22Rv1 (cell line): ENCODE results near the gene LAMA2.

Source experiments
- H3K27ac ChIP-seq: fragments of 450-650 bp; 2 replicates; pipeline ENCODE4 v1.5.1; 2017
- ZFX ChIP-seq: fragments of 450-650 bp; IDR thresholded peaks from 2 replicates; pipeline ENCODE4 v1.6.1; 2017; ENCODE audit warnings: antibody characterized with exemption, borderline replicate concordance
- TF ChIP-seq, protein P1 (sequence below): fragments of 450-650 bp; IDR thresholded peaks from 2 replicates; pipeline ENCODE4 v1.5.1; 2017; ENCODE audit warnings: mild to moderate bottlenecking

LAMA2 gene

DNA sequence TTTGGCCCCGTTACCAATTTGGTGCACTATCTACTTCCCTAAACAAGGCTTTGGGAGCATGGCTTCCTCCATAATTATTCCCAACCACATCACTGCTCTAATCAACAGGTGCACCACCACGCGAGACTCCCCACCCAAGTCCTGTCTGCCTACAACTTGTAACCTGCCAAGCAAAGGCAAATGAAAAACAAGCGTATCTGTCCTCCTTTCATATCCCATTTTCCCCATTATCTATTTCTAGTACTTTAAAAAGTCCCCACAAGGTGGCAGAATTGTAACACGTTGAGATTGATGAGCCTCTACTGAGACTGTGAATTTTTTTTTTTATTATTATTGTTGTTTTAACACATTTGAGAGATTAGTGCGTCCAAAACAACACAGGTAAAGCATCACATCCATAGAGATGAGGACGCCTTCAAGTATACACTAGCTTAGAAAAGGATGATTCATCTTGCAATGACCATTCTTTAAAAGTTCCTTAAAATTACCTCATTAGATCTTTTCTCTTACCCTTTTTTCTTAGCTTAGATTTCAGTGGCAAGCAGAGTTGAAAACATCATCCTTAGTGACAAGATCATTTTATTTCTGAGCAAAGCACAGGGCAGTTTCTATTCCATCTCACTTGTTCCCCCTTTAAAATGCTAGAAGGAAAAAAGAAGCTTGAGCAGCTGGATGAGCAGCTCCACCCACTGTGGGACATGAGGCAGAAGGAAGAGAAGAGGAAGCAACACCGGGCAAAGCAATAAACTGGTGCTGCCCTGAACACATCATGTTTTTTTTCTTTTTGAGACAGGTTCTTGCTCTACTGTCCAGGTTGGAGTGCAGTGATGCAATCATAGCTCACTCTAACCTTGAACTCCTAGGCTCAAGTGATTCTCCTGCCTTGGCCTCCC is 616.3 kb downstream of the LAMA2 start:
- H3K27ac ChIP-seq: no peak overlapping the region
- TF ChIP-seq, protein P1, sequence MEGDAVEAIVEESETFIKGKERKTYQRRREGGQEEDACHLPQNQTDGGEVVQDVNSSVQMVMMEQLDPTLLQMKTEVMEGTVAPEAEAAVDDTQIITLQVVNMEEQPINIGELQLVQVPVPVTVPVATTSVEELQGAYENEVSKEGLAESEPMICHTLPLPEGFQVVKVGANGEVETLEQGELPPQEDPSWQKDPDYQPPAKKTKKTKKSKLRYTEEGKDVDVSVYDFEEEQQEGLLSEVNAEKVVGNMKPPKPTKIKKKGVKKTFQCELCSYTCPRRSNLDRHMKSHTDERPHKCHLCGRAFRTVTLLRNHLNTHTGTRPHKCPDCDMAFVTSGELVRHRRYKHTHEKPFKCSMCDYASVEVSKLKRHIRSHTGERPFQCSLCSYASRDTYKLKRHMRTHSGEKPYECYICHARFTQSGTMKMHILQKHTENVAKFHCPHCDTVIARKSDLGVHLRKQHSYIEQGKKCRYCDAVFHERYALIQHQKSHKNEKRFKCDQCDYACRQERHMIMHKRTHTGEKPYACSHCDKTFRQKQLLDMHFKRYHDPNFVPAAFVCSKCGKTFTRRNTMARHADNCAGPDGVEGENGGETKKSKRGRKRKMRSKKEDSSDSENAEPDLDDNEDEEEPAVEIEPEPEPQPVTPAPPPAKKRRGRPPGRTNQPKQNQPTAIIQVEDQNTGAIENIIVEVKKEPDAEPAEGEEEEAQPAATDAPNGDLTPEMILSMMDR: peak; percentile 77
- no peak for TF ChIP-seq ZFX

DNA sequence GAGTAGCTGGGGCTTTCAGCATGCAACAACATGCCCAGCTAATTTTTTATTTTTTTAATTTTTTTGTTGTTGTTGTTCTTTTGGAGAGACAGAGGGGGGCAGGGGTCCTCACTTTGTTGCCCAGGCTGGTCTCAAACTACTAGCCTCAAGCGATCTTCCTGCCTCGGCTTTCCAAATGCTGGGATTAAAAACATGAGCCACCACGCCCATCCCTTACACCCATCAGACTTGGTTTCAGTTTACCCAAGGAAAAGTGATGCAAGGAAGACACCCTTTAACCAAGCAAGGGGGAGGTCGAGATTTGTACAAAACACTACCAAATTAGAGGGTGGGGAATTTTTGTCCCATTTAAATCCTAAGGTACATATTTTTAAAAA is 616.9 kb downstream of the LAMA2 start:
- no peak overlapping the region for H3K27ac ChIP-seq
- TF ChIP-seq, protein P1: no peak
- no peak for TF ChIP-seq ZFX

DNA sequence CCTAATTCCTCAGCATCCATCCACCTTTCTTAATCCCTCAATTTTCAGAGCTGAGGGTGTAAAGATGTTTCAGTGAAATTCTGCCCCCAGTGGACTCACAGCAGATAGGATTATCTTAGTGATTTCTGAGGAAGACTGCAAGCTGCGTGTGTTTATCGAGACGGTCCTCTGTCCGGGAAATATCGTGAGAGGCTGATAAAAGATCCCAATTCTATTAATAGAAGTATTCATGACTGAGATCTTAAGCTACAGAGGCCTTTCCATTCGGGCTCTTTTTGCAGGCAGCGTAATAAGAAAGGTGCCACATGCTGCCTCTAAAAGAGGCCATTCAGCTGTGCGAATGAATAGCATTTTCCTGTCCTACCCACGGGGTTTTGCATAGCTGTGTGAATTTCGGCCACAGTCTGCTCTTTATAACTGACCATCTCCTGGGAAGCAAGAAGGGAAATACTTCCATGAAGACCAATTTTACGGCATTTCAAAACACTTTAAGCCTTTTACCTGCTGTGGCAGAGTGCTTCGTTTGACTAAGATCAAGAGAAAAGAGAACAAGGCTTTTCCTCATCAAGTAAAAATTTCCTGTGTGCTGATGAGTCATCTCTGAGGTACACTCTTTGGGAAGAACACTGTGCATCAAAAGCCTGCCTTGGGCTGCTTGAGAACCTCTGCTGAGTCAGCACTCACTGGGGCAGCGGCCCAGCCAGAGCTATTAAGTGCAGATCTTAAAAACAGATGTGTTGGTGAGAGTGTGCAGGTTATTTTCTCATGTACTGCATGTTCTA is 618.2 kb downstream of the LAMA2 start:
- no peak for TF ChIP-seq ZFX
- TF ChIP-seq, protein P1: peak; percentile 81
- no peak overlapping the region for H3K27ac ChIP-seq

DNA sequence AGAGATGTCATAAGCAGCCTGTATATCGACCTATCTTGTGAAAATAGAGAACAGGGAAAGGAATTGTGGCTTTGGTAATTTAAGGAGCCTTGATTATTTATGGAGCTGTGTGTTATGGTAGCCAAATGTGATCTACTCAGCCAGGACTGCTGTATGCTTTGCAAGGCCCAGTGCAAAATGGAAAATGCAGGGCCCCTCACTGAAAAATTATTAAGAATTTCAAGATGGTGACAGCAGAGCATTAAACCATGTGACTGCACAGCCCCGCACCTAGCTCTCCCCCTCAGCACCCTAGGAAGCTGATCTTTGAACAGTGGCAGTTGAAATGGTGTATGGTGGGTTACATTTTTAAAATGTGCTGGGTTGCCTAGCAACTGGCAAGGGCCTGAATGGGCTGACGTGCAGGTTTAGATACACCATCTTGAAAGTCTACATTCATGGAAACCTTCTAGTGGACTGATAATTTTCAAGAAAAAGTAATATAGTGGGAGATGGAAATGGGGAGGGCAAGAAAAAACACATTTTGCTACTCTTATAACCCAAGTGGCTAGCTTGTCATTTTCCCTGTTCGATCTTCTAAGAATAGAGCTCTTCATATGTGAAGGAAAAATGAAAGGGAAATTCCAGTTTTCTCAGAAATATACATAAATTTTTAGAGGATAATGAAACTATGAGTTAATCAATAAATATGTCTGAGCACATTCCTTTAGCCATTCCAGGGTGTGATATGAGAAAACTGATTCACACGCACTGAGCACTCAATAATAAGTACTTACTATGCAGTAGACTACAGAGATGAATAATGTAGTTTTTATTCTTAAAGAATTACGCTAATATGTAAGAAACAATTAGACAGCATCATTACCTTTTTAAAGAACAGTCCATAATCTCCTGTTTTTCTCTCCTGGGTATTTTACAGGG is 619.1 kb downstream of the LAMA2 start:
- H3K27ac ChIP-seq: no peak overlapping the region
- no peak for TF ChIP-seq ZFX
- TF ChIP-seq, protein P1: no peak

DNA sequence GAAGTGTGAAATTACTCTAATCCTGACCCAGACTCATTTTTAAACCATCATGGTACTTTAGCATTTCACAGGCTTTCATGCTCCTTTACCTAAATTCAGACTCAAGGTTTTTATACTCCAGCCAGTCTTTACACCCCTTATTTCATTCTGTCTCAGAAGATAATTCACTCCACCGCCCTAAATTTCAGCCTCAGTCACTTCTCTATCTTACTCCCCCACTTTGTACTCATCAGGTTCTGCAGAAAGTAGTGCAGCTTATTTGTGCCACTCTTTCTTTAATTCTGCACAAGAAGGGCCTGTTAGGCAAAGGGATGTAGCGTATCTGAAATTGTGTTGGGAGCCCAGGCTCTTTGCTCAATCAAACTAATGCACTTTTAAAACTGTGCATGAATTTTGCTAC is 621.5 kb downstream of the LAMA2 start:
- no peak overlapping the region for H3K27ac ChIP-seq
- no peak for TF ChIP-seq ZFX
- TF ChIP-seq, protein P1: no peak

DNA sequence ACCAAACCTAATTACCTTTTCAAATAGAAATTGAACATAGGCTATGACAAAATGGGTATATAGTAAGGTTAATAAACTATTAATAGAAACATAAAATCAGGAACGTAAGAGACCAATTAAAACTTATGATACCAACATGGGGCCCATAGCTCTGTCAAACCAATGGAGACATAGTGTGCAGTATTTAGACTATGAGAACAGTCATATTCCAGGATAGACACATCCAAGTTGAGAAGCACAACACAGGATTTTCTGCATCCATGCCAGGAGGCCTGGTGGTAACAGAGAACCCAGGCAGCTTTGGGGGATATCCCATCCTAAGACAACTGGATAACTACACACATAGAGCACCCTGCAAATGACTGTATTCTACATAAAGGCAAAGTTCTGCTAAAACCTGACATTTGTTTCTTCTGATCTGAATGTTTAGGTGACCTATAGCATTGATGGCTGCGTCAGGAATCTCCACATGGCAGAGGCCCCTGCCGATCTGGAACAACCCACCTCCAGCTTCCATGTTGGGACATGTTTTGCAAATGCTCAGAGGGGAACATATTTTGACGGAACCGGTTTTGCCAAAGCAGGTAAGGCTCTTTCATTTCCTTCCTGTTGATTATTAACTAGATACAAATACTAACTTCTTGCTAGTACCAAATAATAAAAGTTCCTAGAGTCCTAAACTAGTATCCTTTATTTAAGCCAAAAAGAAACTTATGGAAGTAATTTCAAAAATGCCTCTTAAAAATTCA is 624.3 kb downstream of the LAMA2 start:
- H3K27ac ChIP-seq: peak overlapping the region; percentile 45
- TF ChIP-seq ZFX: no peak
- TF ChIP-seq, protein P1: no peak
